GM12891 (cell line): ENCODE measurements around the gene BRD9.
A peak's percentile ranks its signal among the peaks of the same experiment; 100 is the strongest.

Experiments used
- POLR2A ChIP-seq: IDR thresholded peaks from 2 replicates; pipeline ENCODE4 v1.6.1; 2011; ENCODE audit warnings: low read depth, low read length, control low read depth
- POLR2AphosphoS5 ChIP-seq: IDR thresholded peaks from 2 replicates; pipeline ENCODE4 v1.6.1; 2011; ENCODE audit warnings: low read depth, low read length, control low read depth
- SPI1 ChIP-seq: IDR thresholded peaks from 2 replicates; pipeline ENCODE4 v1.6.1; 2011; ENCODE audit warnings: low read depth, low read length, control low read depth
- TAF1 ChIP-seq: IDR thresholded peaks from 2 replicates; pipeline ENCODE4 v1.6.1; 2011; ENCODE audit warnings: low read depth, low read length, control low read depth

- no peak for TF ChIP-seq POLR2A
- no peak for TF ChIP-seq SPI1
- peak; percentile 3; the same call in 1 of the 2 replicates for TF ChIP-seq POLR2AphosphoS5
- no peak for TF ChIP-seq TAF1
These were observed 30.9 kb downstream of the BRD9 start for GRCh38 chr5:861442-862366.
